Measurements from ENCODE around the gene TRAPPC6A. TPM values are rescaled to one million over a fixed set of nuclear protein-coding genes. Genes with fewer than 3 reads are reported as not detected.

TRAPPC6A gene
- total and polyA plus RNA-seq, 2 of the 13 experiments (the other 11 are each of a cell fraction or from before 2014, with no cell fraction given) = 6.5 to 21.0 TPM

DNA sequence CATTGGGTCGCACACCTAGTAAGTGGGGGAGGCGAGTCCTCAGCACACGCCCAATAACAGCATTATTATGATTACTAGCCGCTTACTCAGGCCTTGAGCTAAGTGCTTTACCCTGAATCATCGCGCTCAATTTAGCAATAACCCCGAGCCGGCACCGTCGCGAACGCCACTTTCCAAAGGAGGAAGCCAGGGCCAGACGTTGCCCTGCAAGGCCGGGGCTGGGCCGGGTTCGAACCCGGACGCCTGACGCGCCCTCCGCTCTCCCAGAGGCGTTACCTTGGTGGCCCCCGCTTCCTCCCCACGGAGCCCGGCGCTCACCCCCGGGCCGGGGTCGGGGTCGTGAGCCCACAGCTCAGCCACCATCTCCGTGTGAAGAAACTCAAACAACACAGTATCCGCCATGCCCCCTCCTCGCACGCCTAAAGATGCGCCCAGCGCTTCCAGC is at the start of gene TRAPPC6A (continued):
- TF ChIP-seq, protein P1, sequence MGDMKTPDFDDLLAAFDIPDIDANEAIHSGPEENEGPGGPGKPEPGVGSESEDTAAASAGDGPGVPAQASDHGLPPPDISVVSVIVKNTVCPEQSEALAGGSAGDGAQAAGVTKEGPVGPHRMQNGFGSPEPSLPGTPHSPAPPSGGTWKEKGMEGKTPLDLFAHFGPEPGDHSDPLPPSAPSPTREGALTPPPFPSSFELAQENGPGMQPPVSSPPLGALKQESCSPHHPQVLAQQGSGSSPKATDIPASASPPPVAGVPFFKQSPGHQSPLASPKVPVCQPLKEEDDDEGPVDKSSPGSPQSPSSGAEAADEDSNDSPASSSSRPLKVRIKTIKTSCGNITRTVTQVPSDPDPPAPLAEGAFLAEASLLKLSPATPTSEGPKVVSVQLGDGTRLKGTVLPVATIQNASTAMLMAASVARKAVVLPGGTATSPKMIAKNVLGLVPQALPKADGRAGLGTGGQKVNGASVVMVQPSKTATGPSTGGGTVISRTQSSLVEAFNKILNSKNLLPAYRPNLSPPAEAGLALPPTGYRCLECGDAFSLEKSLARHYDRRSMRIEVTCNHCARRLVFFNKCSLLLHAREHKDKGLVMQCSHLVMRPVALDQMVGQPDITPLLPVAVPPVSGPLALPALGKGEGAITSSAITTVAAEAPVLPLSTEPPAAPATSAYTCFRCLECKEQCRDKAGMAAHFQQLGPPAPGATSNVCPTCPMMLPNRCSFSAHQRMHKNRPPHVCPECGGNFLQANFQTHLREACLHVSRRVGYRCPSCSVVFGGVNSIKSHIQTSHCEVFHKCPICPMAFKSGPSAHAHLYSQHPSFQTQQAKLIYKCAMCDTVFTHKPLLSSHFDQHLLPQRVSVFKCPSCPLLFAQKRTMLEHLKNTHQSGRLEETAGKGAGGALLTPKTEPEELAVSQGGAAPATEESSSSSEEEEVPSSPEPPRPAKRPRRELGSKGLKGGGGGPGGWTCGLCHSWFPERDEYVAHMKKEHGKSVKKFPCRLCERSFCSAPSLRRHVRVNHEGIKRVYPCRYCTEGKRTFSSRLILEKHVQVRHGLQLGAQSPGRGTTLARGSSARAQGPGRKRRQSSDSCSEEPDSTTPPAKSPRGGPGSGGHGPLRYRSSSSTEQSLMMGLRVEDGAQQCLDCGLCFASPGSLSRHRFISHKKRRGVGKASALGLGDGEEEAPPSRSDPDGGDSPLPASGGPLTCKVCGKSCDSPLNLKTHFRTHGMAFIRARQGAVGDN (CRISPR knock-in tag; IDR thresholded peaks at IDR 0.05) = peak; percentile 61
- 0 out of 2 replicates have a peak, but pooled peaks have one; percentile 27 for TF ChIP-seq ZNF225 (CRISPR knock-in tag; IDR thresholded peaks at IDR 0.05)
- TF ChIP-seq RXRB (CRISPR knock-in tag; IDR thresholded peaks at IDR 0.05; ENCODE audit: borderline replicate concordance) = 0 out of 2 replicates have a peak, but pooled peaks have one; percentile 38
- peak; percentile 55 for TF ChIP-seq CSRNP1 (CRISPR knock-in tag; IDR thresholded peaks at IDR 0.05)
- no peak for TF ChIP-seq SRSF9 (IDR thresholded peaks at IDR 0.05; ENCODE audit: borderline replicate concordance, insufficient read depth, low read depth, low read length, poor library complexity, severe bottlenecking)
- TF ChIP-seq, protein P2, sequence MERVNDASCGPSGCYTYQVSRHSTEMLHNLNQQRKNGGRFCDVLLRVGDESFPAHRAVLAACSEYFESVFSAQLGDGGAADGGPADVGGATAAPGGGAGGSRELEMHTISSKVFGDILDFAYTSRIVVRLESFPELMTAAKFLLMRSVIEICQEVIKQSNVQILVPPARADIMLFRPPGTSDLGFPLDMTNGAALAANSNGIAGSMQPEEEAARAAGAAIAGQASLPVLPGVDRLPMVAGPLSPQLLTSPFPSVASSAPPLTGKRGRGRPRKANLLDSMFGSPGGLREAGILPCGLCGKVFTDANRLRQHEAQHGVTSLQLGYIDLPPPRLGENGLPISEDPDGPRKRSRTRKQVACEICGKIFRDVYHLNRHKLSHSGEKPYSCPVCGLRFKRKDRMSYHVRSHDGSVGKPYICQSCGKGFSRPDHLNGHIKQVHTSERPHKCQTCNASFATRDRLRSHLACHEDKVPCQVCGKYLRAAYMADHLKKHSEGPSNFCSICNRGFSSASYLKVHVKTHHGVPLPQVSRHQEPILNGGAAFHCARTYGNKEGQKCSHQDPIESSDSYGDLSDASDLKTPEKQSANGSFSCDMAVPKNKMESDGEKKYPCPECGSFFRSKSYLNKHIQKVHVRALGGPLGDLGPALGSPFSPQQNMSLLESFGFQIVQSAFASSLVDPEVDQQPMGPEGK (CRISPR knock-in tag; IDR thresholded peaks at IDR 0.05) = 0 out of 2 replicates have a peak, but pooled peaks have one; percentile 42
- no peak for TF ChIP-seq NR1H2 (CRISPR knock-in tag; IDR thresholded peaks at IDR 0.05; ENCODE audit: borderline replicate concordance, low read depth)
- no peak for TF ChIP-seq HOXA7 (CRISPR knock-in tag; IDR thresholded peaks at IDR 0.05)
- no peak for TF ChIP-seq MAFF (IDR thresholded peaks at IDR 0.05; ENCODE audit: low read depth, low read length)
- 0 out of 2 replicates have a peak, but pooled peaks have one; percentile 6 for TF ChIP-seq HNF1B (CRISPR knock-in tag; IDR thresholded peaks at IDR 0.05)
- no peak for TF ChIP-seq ZC3H4 (CRISPR knock-in tag; IDR thresholded peaks at IDR 0.05; ENCODE audit: borderline replicate concordance)
- TF ChIP-seq, protein P3, sequence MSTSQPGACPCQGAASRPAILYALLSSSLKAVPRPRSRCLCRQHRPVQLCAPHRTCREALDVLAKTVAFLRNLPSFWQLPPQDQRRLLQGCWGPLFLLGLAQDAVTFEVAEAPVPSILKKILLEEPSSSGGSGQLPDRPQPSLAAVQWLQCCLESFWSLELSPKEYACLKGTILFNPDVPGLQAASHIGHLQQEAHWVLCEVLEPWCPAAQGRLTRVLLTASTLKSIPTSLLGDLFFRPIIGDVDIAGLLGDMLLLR (CRISPR knock-in tag; IDR thresholded peaks at IDR 0.05) = no peak; the same call in 1 of the 2 replicates
- no peak for TF ChIP-seq TCF12 (IDR thresholded peaks at IDR 0.05)
- no peak for TF ChIP-seq TCF12 (CRISPR knock-in tag; IDR thresholded peaks at IDR 0.05)
- peak; percentile 48; the same call in 1 of the 2 replicates for TF ChIP-seq ZNF772 (CRISPR knock-in tag; IDR thresholded peaks at IDR 0.05)
- TF ChIP-seq, protein P4, sequence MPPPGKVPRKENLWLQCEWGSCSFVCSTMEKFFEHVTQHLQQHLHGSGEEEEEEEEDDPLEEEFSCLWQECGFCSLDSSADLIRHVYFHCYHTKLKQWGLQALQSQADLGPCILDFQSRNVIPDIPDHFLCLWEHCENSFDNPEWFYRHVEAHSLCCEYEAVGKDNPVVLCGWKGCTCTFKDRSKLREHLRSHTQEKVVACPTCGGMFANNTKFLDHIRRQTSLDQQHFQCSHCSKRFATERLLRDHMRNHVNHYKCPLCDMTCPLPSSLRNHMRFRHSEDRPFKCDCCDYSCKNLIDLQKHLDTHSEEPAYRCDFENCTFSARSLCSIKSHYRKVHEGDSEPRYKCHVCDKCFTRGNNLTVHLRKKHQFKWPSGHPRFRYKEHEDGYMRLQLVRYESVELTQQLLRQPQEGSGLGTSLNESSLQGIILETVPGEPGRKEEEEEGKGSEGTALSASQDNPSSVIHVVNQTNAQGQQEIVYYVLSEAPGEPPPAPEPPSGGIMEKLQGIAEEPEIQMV (CRISPR knock-in tag; IDR thresholded peaks at IDR 0.05; ENCODE audit: low read depth) = no peak
- no peak for TF ChIP-seq MXI1 (IDR thresholded peaks at IDR 0.05; ENCODE audit: borderline replicate concordance, low read depth, low read length)

Measured in HepG2 (cell line).